OCI-LY1 (cell line): Measurements from ENCODE around the gene SPON2.

Source experiments
- CTCF ChIP-seq: fragments of 200-600 bp; sonication (generic), shearing (Covaris generic); IDR thresholded peaks from 2 replicates; pipeline ENCODE4 v1.5.1; 2017; ENCODE audit warnings: mild to moderate bottlenecking, antibody characterized with exemption, low read length, moderate library complexity, mixed read lengths
- EZH2 ChIP-seq: fragments of 200-600 bp; sonication (generic), shearing (Covaris generic); IDR thresholded peaks from 2 replicates; pipeline ENCODE4 v1.8.0; 2017; ENCODE audit warnings: borderline replicate concordance, mixed run types, mild to moderate bottlenecking, antibody characterized with exemption, low read length, moderate library complexity, mixed read lengths

- TF ChIP-seq CTCF (peak; percentile 82), EZH2 (no peak)
Observed at GRCh38 chr4:1130316-1131186, 41.8 kb downstream of the SPON2 start.
